Measurements from ENCODE around the gene IQSEC1. TPM values are rescaled to one million over a fixed set of nuclear protein-coding genes. Genes with fewer than 3 reads are reported as not detected.

IQSEC1 gene
- total and polyA plus RNA-seq, 9 of the 15 experiments (the other 6 are each of a cell fraction or from before 2014, with no cell fraction given), result 0.56 to 39.0 (median 6.8) TPM

DNA sequence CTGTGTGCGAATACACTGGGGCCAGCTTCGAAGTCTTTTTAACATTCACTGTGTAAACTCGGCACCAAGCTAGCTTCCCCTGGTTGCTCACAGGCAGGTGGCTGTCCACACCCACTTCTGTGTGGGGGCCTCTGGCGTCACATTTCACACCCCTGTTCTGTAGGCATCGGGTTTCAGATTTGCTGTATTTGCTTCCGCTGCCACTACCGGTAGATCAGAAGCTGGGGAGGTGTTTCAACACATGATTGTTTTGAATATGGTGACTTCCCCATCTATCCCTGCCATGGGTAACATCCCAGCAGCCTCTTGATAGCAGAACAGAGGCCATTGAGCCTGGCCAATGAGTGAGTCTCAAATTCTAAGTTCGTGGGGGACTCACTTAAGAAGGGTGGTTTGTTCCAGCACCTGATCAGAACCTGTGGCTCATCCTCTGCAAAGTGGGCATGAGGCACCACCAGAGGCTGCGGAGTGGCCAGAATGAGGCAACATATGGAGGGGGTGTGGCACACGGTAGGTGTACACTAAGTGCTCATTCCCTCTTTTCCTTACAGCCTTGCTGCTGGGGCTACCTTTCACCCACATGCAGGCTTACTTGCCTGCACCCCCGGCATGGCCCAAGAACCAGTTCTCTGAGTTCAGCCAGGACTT is 61.5 kb downstream of the IQSEC1 start (continued):
- TF ChIP-seq, protein P1, sequence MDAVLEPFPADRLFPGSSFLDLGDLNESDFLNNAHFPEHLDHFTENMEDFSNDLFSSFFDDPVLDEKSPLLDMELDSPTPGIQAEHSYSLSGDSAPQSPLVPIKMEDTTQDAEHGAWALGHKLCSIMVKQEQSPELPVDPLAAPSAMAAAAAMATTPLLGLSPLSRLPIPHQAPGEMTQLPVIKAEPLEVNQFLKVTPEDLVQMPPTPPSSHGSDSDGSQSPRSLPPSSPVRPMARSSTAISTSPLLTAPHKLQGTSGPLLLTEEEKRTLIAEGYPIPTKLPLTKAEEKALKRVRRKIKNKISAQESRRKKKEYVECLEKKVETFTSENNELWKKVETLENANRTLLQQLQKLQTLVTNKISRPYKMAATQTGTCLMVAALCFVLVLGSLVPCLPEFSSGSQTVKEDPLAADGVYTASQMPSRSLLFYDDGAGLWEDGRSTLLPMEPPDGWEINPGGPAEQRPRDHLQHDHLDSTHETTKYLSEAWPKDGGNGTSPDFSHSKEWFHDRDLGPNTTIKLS (IDR thresholded peaks at IDR 0.05; ENCODE audit: borderline replicate concordance, low read depth), result no peak
- no peak for TF ChIP-seq NR2C2 (CRISPR knock-in tag; IDR thresholded peaks at IDR 0.05)
- TF ChIP-seq NR2C2 (tag; IDR thresholded peaks at IDR 0.05), result peak; percentile 69; the same call in 1 of the 2 replicates
- no peak for TF ChIP-seq RAD21 (CRISPR knock-in tag; conservative IDR thresholded peaks at IDR 0.05 in 1 of 2, IDR thresholded peaks at IDR 0.05 in 1 of 2)
- TF ChIP-seq PTBP1 (IDR thresholded peaks at IDR 0.05; ENCODE audit: low read depth, low read length), result no peak
- TF ChIP-seq, protein P2, sequence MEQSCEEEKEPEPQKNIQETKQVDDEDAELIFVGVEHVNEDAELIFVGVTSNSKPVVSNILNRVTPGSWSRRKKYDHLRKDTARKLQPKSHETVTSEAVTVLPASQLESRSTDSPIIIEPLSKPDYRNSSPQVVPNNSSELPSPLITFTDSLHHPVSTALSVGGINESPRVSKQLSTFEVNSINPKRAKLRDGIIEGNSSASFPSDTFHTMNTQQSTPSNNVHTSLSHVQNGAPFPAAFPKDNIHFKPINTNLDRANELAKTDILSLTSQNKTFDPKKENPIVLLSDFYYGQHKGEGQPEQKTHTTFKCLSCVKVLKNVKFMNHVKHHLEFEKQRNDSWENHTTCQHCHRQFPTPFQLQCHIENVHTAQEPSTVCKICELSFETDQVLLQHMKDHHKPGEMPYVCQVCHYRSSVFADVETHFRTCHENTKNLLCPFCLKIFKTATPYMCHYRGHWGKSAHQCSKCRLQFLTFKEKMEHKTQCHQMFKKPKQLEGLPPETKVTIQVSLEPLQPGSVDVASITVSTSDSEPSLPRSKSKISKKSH (CRISPR knock-in tag; IDR thresholded peaks at IDR 0.05), result no peak
- TF ChIP-seq TAF7 (tag; IDR thresholded peaks at IDR 0.05), result no peak
- no peak for TF ChIP-seq PRPF4 (IDR thresholded peaks at IDR 0.05; ENCODE audit: insufficient read depth, low read depth, low read length, poor library complexity, severe bottlenecking)
- TF ChIP-seq, protein P3, sequence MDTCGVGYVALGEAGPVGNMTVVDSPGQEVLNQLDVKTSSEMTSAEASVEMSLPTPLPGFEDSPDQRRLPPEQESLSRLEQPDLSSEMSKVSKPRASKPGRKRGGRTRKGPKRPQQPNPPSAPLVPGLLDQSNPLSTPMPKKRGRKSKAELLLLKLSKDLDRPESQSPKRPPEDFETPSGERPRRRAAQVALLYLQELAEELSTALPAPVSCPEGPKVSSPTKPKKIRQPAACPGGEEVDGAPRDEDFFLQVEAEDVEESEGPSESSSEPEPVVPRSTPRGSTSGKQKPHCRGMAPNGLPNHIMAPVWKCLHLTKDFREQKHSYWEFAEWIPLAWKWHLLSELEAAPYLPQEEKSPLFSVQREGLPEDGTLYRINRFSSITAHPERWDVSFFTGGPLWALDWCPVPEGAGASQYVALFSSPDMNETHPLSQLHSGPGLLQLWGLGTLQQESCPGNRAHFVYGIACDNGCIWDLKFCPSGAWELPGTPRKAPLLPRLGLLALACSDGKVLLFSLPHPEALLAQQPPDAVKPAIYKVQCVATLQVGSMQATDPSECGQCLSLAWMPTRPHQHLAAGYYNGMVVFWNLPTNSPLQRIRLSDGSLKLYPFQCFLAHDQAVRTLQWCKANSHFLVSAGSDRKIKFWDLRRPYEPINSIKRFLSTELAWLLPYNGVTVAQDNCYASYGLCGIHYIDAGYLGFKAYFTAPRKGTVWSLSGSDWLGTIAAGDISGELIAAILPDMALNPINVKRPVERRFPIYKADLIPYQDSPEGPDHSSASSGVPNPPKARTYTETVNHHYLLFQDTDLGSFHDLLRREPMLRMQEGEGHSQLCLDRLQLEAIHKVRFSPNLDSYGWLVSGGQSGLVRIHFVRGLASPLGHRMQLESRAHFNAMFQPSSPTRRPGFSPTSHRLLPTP (IDR thresholded peaks at IDR 0.05; ENCODE audit: borderline replicate concordance, extremely low read depth, insufficient read length), result no peak
- peak in 1 of 2 experiments; percentile 44; a peak in 1 of 4 replicates for TF ChIP-seq RCOR1 (IDR thresholded peaks at IDR 0.05; ENCODE audit: borderline replicate concordance in 1 of 2, low read depth in 2 of 2, low read length in 2 of 2)
- TF ChIP-seq IFI16 (CRISPR knock-in tag; IDR thresholded peaks at IDR 0.05), result no peak
- no peak for TF ChIP-seq ZC3H11A (IDR thresholded peaks at IDR 0.05; ENCODE audit: low read depth, low read length)
- no peak for TF ChIP-seq ZBTB8A (IDR thresholded peaks at IDR 0.05; ENCODE audit: partially characterized antibody)
- no peak for TF ChIP-seq SRSF3 (IDR thresholded peaks at IDR 0.05; ENCODE audit: insufficient read depth, low read length)
- no peak for TF ChIP-seq GABPB1 (CRISPR knock-in tag; IDR thresholded peaks at IDR 0.05)
- TF ChIP-seq NCOA4 (IDR thresholded peaks at IDR 0.05; ENCODE audit: partially characterized antibody), result no peak
- TF ChIP-seq MAFK (IDR thresholded peaks at IDR 0.05; ENCODE audit: low read length), result no peak
- TF ChIP-seq HDAC2 (IDR thresholded peaks at IDR 0.05), result no peak
- no peak for TF ChIP-seq NFE2 (IDR thresholded peaks at IDR 0.05; ENCODE audit: low read depth)
- TF ChIP-seq, protein P4, sequence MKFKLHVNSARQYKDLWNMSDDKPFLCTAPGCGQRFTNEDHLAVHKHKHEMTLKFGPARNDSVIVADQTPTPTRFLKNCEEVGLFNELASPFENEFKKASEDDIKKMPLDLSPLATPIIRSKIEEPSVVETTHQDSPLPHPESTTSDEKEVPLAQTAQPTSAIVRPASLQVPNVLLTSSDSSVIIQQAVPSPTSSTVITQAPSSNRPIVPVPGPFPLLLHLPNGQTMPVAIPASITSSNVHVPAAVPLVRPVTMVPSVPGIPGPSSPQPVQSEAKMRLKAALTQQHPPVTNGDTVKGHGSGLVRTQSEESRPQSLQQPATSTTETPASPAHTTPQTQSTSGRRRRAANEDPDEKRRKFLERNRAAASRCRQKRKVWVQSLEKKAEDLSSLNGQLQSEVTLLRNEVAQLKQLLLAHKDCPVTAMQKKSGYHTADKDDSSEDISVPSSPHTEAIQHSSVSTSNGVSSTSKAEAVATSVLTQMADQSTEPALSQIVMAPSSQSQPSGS (CRISPR knock-in tag; IDR thresholded peaks at IDR 0.05), result no peak
- TF ChIP-seq RHOXF2B (CRISPR knock-in tag; conservative IDR thresholded peaks at IDR 0.05), result no peak
